ENCODE results near the gene PRKCB.
A peak's percentile ranks its signal among the peaks of the same experiment; 100 is the strongest.
"Not testable (repeated sequence)": the region's sequence is repeated elsewhere in the genome, so short reads cannot be mapped to it uniquely, and the experiment has no call there.

PRKCB gene

GRCh38 chr16:23902748-23903414, 67.1 kb downstream of the PRKCB start:
- DNase-seq = no peak

GRCh38 chr16:23905027-23905426, 69.2 kb downstream of the PRKCB start:
- DNase-seq = no peak

- DNase-seq = no peak
Observed at GRCh38 chr16:23907457-23907902, 71.7 kb downstream of the PRKCB start.

GRCh38 chr16:23907903-23908302, 72.1 kb downstream of the PRKCB start:
- no peak for DNase-seq

GRCh38 chr16:23908790-23909189, 73.0 kb downstream of the PRKCB start:
- DNase-seq = no peak

- DNase-seq = no peak
Observed at GRCh38 chr16:23909792-23910418, 74.1 kb downstream of the PRKCB start.

- DNase-seq = no peak
Observed at GRCh38 chr16:23914946-23915530, 79.3 kb downstream of the PRKCB start.

GRCh38 chr16:23916552-23916951, 80.8 kb downstream of the PRKCB start:
- not testable (repeated sequence) for DNase-seq

GRCh38 chr16:23917621-23918020, 81.8 kb downstream of the PRKCB start:
- DNase-seq = peak in 1 of 5 experiments; percentile 66

- DNase-seq = no peak
Observed at GRCh38 chr16:23920446-23920845, 84.7 kb downstream of the PRKCB start.

GRCh38 chr16:23920899-23921298, 85.1 kb downstream of the PRKCB start:
- no peak for DNase-seq

- DNase-seq = no peak
Observed at GRCh38 chr16:23922406-23922805, 86.6 kb downstream of the PRKCB start.

GRCh38 chr16:23924128-23924527, 88.3 kb downstream of the PRKCB start:
- no peak for DNase-seq

- DNase-seq = no peak
Observed at GRCh38 chr16:23927796-23928195, 92.0 kb downstream of the PRKCB start.

GRCh38 chr16:23929237-23929636, 93.5 kb downstream of the PRKCB start:
- no peak for DNase-seq

GRCh38 chr16:23929856-23930255, 94.1 kb downstream of the PRKCB start:
- no peak for DNase-seq

GRCh38 chr16:23930791-23931190, 95.0 kb downstream of the PRKCB start:
- DNase-seq = no peak

- no peak for DNase-seq
Observed at GRCh38 chr16:23931199-23931598, 95.4 kb downstream of the PRKCB start.

- DNase-seq = not testable (repeated sequence)
Observed at GRCh38 chr16:23933650-23934049, 97.9 kb downstream of the PRKCB start.

- DNase-seq = no peak
Observed at GRCh38 chr16:23934610-23935236, 98.9 kb downstream of the PRKCB start.

- DNase-seq = no peak
Observed at GRCh38 chr16:23940111-23940510, 104.3 kb downstream of the PRKCB start.

- no peak for DNase-seq
Observed at GRCh38 chr16:23941025-23941424, 105.2 kb downstream of the PRKCB start.

- no peak for DNase-seq
Observed at GRCh38 chr16:23941963-23942564, 106.3 kb downstream of the PRKCB start.

Measured in T-helper 2 cell (primary cell).